ENCODE results near the gene EMSY.

GRCh38 chr11:76574406-76574805 is 129.6 kb downstream of the EMSY start:
- no peak for TF ChIP-seq CTCF (IDR thresholded peaks at IDR 0.05)
- no peak for TF ChIP-seq POLR2A (IDR thresholded peaks at IDR 0.05)

Data from prostate gland (tissue), 2 donors.